ENCODE results near the gene SAMD14. TPM values are rescaled to one million over a fixed set of nuclear protein-coding genes. Genes with fewer than 3 reads are reported as not detected.
"Not testable (repeated sequence)": the region's sequence is repeated elsewhere in the genome, so short reads cannot be mapped to it uniquely, and the experiment has no call there.

Gene SAMD14
- total RNA-seq, 2 experiments from 2014 or later: 1.1 to 1.3 TPM

DNA sequence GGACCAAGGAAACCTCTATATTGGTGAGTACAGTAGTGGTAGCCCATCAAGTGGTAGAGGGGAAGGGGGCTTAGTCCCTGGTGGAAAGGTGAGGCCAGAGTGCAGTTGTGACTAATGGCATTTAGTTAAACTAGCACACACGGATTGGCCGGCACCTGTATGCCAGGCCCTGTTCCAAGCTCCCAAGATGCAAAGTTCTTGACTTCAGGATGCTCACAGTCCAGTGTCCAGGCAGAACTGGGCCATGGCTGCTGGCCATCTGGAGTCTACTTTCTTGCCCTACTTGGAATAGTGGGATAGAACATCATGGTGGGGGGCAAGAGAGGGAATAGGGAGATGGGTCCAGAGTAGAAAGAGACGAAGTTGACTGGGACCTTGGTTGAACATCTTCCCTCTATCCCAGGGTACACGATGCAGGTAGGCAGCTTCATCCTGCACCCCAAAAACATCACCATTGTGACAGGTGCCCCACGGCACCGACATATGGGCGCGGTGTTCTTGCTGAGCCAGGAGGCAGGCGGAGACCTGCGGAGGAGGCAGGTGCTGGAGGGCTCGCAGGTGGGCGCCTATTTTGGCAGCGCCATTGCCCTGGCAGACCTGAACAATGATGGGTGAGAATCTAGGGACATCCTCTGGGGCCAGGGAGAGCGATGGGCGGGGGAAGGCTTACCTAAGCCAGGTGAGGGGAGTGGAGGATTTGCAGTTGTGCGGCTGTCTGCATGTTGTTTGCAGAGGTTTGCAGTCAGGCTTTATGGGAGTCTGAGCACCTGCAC lies 58.9 kb downstream of the SAMD14 start:
- intact Hi-C loops (cut with micrococcal nuclease): no loop called here
- H3K4me3 Mint-ChIP-seq: no peak overlapping the region
- H3K9me3 Mint-ChIP-seq: peaks cover 10% of the 10 kb centered on the region
- H3K36me3 Mint-ChIP-seq (ENCODE audit: low read depth): peaks cover 13% of the 10 kb centered on the region
- no peak overlapping the region for H3K27ac Mint-ChIP-seq
- H3K4me1 Mint-ChIP-seq (ENCODE audit: low read depth): no peaks in the 10 kb centered on the region
- H3K27me3 Mint-ChIP-seq (ENCODE audit: low read depth): no peaks in the 10 kb centered on the region
- DNase-seq: no peak
- CTCF ChIA-PET: interaction anchor here (1.1 to 1.5 kb wide), 3 partner anchors 14 to 23 kb away, joined by 3 to 6 read pairs (median 5); no protein-coding TSS in a partner anchor

DNA sequence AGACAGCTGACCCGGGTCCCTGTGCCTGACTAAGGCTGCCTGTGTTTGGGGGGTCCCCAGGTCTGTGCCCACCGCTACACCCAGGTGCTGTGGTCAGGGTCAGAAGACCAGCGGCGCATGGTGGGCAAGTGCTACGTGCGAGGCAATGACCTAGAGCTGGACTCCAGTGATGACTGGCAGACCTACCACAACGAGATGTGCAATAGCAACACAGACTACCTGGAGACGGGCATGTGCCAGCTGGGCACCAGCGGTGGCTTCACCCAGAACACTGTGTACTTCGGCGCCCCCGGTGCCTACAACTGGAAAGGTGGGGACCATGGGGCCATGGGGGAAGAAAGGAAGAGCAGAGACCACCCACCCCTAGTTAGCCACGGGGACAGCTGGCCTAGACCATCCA lies 62.0 kb downstream of the SAMD14 start:
- no peak for DNase-seq
- CTCF ChIA-PET: interaction anchor here (1.2 to 2.6 kb wide), 5 partner anchors 16 to 42 kb away, joined by 3 to 11 read pairs (median 8); no protein-coding TSS in a partner anchor
- peaks cover 10% of the 10 kb centered on the region for H3K9me3 Mint-ChIP-seq
- no peak overlapping the region for H3K27ac Mint-ChIP-seq
- no peak overlapping the region for H3K4me3 Mint-ChIP-seq
- H3K4me1 Mint-ChIP-seq (ENCODE audit: low read depth): no peaks in the 10 kb centered on the region
- H3K27me3 Mint-ChIP-seq (ENCODE audit: low read depth): no peaks in the 10 kb centered on the region
- intact Hi-C loops (cut with micrococcal nuclease): no loop called here
- peaks cover 12% of the 10 kb centered on the region for H3K36me3 Mint-ChIP-seq (ENCODE audit: low read depth)

DNA sequence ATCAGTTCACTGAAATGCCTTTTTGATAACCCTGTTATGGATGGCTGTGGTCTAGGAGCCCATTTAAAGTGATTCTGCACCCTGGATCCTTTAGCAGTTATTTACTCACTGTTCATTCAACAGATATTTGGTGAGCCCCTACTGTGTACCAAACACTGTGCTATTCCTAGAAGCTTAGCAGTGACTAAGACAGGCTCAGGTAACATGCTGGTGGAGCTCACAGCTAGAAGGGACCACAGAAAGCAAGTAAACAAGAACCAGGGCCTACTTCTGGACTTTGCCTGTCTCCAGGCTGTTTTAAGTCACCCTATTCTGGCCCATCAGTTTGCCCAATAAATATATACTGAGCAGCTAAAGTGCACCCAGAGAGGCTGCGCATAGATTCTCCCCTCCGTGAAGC lies 63.0 kb downstream of the SAMD14 start:
- DNase-seq: no peak
- H3K36me3 Mint-ChIP-seq (ENCODE audit: low read depth): peaks cover 12% of the 10 kb centered on the region
- peaks cover 10% of the 10 kb centered on the region for H3K9me3 Mint-ChIP-seq
- no peaks in the 10 kb centered on the region for H3K4me1 Mint-ChIP-seq (ENCODE audit: low read depth)
- no peak overlapping the region for H3K27ac Mint-ChIP-seq
- no peak overlapping the region for H3K4me3 Mint-ChIP-seq
- intact Hi-C loops (cut with micrococcal nuclease): no loop called here
- CTCF ChIA-PET: interaction anchor here (0.5 to 2.6 kb wide), 7 partner anchors 20 to 83 kb away, joined by 3 to 11 read pairs (median 3); no protein-coding TSS in a partner anchor
- no peaks in the 10 kb centered on the region for H3K27me3 Mint-ChIP-seq (ENCODE audit: low read depth)

GRCh38 chr17:50065056-50065455 lies 64.9 kb downstream of the SAMD14 start:
- H3K9me3 Mint-ChIP-seq: no peaks in the 10 kb centered on the region
- no peaks in the 10 kb centered on the region for H3K27me3 Mint-ChIP-seq (ENCODE audit: low read depth)
- CTCF ChIA-PET: no interaction called here
- H3K36me3 Mint-ChIP-seq (ENCODE audit: low read depth): peaks cover 3% of the 10 kb centered on the region
- no peaks in the 10 kb centered on the region for H3K4me1 Mint-ChIP-seq (ENCODE audit: low read depth)
- H3K4me3 Mint-ChIP-seq: no peak overlapping the region
- DNase-seq: no peak
- no peak overlapping the region for H3K27ac Mint-ChIP-seq
- intact Hi-C loops (cut with micrococcal nuclease): no loop called here

DNA sequence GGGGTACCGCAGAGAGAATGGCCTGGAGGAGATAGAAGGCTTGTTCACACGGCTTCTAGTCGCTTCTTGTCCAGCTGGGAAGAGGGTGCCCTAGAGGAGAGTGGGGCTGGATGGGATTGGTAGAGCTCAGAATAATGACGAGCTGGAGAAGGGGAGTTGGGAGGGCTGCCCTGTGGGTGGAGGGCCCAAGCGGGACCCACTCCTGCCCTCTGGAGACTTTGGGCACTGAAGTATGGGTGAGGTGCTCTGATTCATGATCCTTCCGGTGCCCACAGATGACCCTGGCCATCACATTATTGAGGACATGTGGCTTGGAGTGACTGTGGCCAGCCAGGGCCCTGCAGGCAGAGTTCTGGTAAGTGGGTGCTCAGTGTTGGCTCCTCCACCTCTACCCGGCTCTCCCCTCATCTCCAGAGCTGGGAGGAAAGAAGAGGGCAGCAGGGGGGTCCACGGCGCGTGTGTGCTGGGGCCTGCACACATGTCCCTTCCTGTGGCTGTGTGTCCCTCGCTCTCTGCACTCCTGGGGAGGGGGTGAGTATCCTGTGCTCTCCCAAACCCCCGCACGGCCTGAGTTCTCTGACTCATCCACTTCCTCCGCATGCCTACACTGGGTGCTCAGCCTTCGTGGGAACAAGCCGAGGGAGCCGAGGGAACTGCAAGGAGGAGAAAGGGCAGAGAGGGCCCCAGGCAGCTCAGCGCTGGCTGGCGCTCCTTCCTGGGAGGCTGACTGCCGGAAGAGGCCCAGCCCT lies 65.5 kb downstream of the SAMD14 start:
- no peak for DNase-seq
- no peaks in the 10 kb centered on the region for H3K4me1 Mint-ChIP-seq (ENCODE audit: low read depth)
- no peaks in the 10 kb centered on the region for H3K9me3 Mint-ChIP-seq
- CTCF ChIA-PET: interaction anchor here (0.6 kb wide), 1 partner anchor 57 kb away, joined by 3 read pairs; no protein-coding TSS in a partner anchor
- H3K27ac Mint-ChIP-seq: no peak overlapping the region
- H3K36me3 Mint-ChIP-seq (ENCODE audit: low read depth): peaks cover under 1% of the 10 kb centered on the region
- no peak overlapping the region for H3K4me3 Mint-ChIP-seq
- intact Hi-C loops (cut with micrococcal nuclease): no loop called here
- H3K27me3 Mint-ChIP-seq (ENCODE audit: low read depth): no peaks in the 10 kb centered on the region

GRCh38 chr17:50063561-50064252 lies 66.3 kb downstream of the SAMD14 start:
- no peaks in the 10 kb centered on the region for H3K36me3 Mint-ChIP-seq (ENCODE audit: low read depth)
- no peaks in the 10 kb centered on the region for H3K4me1 Mint-ChIP-seq (ENCODE audit: low read depth)
- CTCF ChIA-PET: interaction anchor here (0.6 kb wide), 1 partner anchor 56 kb away, joined by 3 read pairs; no protein-coding TSS in a partner anchor
- intact Hi-C loops (cut with micrococcal nuclease): no loop called here
- H3K27me3 Mint-ChIP-seq (ENCODE audit: low read depth): no peaks in the 10 kb centered on the region
- H3K4me3 Mint-ChIP-seq: no peak overlapping the region
- H3K27ac Mint-ChIP-seq: no peak overlapping the region
- DNase-seq: no peak
- no peaks in the 10 kb centered on the region for H3K9me3 Mint-ChIP-seq

- Mint-ChIP-seq H3K4me1 (ENCODE audit: low read depth) (peaks cover 4% of the 10 kb centered on the region), H3K9me3 (no peaks in the 10 kb centered on the region), H3K4me3 (no peak overlapping the region), H3K27ac (no peak overlapping the region), H3K36me3 (ENCODE audit: low read depth) (no peaks in the 10 kb centered on the region), H3K27me3 (ENCODE audit: low read depth) (no peaks in the 10 kb centered on the region)
- CTCF ChIA-PET: no interaction called here
- DNase-seq: no peak
- intact Hi-C loops (cut with micrococcal nuclease): no loop called here
Observed at GRCh38 chr17:50062293-50063243, 67.4 kb downstream of the SAMD14 start.

- H3K9me3 Mint-ChIP-seq; intact Hi-C loops (cut with micrococcal nuclease): not testable (repeated sequence)
Observed at GRCh38 chr17:50061713-50062045, 68.3 kb downstream of the SAMD14 start.

GRCh38 chr17:50060951-50061712 lies 68.8 kb downstream of the SAMD14 start:
- intact Hi-C loops (cut with micrococcal nuclease): no loop called here
- CTCF ChIA-PET: interaction anchor here (1.1 kb wide), 1 partner anchor 65 kb away, joined by 3 read pairs; no protein-coding TSS in a partner anchor

More at GRCh38 chr17:50061713-50062045, 68.3 kb downstream of the SAMD14 start:
- H3K4me3 Mint-ChIP-seq; CTCF ChIA-PET; DNase-seq; H3K27ac Mint-ChIP-seq; H3K36me3 Mint-ChIP-seq (ENCODE audit: low read depth); H3K27me3 Mint-ChIP-seq (ENCODE audit: low read depth); H3K4me1 Mint-ChIP-seq (ENCODE audit: low read depth): not testable (repeated sequence)

More at GRCh38 chr17:50060951-50061712, 68.8 kb downstream of the SAMD14 start:
- no peak overlapping the region for H3K4me3 Mint-ChIP-seq
- H3K27me3 Mint-ChIP-seq (ENCODE audit: low read depth): no peaks in the 10 kb centered on the region
- no peaks in the 10 kb centered on the region for H3K36me3 Mint-ChIP-seq (ENCODE audit: low read depth)
- H3K9me3 Mint-ChIP-seq: no peaks in the 10 kb centered on the region
- H3K4me1 Mint-ChIP-seq (ENCODE audit: low read depth): peaks cover 12% of the 10 kb centered on the region
- no peak for DNase-seq
- H3K27ac Mint-ChIP-seq: no peak overlapping the region
